ENCODE results near the gene TM4SF20. TPM values are rescaled to one million over a fixed set of nuclear protein-coding genes. Genes with fewer than 3 reads are reported as not detected.

Gene TM4SF20
- total RNA-seq, 1 donor from 2014 or later = not detected

DNA sequence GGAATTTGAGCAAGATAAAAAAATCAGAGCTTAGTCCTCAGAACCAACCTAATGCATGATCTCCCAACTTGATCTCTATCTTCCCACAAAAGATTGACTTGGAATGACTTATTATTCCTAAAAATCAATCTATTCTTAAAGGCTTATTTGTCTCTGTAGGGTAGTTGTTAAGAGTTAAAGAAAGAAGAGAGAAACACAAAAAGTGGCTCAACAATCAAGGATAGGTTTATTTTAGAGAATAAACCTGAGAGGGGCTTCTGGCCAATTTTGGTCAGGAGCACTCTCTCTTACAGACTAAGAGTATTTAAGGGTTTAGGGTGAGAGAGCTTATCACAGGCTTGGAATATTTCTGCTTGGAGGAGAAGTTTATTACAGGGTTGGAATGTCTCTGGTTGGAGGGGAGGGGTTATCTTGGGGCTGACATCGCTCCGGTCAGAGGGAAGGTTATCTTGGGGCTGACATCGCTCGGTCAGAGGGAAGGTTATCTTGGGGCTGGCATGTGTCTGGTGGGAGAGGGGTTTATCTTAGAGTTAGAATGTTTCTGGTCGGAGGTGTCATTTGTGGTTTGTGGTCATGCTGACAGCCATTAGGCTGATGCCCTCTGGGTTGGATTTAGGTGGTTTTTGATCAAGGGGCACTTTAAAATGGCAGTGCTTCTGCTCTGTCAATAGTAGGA is 56.4 kb downstream of the TM4SF20 start:
- no peak for DNase-seq (ENCODE audit: low spot score)

DNA sequence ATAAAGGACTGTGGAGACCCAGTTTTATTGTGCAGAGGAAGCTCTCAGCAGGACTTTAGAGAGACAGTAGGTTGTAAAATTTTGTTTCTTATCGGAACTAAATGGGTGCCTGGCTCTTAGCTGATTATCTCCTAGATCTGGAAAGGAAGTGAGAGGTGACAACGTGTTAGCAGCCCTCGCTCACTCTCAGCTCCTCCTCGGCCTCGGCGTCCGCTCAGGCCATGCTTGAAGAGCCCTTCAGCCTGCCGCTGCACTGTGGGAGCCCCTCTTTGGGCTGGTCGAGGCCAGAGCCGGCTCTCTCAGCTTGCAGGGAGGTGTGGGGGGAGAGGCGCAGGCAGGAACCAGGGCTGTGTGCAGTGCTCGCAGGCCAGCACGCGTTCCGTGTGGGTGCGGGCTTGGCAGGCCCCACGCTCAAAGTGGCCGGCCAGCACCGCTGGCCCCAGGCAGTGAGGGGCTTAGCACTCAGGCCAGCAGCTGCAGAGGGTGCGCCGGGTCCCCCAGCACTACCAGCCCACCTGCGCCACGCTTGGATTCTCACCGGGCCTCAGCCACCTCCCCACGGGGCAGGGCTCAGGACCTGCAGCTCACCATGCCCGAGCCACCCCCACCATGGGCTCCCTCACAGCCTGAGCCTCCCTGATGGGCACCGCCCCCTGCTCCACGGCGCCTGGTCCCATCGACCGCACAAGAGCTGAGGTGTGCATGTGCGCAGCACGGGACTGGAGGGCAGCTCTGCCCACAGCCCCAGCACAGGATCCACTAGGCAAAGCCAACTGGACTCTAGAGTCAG is 58.6 kb downstream of the TM4SF20 start:
- DNase-seq (ENCODE audit: low spot score) = no peak

DNA sequence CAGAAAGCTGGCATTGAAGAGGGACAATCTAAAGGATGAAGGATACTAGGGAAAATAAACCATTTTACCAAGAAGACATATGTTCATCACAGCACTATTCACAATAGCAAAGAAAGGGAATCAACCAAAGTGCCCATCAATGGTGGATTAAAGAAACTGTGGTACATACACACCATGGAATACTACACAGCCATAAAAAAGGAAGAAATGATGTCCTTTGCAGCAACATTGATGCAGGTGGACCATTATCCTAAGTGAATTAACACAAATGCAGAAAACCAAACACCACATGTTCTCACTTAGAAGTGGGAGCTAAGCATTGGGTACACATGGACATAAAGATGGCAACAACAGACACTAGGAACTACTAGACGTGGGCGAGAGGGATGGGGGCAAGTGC is 61.3 kb downstream of the TM4SF20 start:
- no peak for DNase-seq (ENCODE audit: low spot score)

DNA sequence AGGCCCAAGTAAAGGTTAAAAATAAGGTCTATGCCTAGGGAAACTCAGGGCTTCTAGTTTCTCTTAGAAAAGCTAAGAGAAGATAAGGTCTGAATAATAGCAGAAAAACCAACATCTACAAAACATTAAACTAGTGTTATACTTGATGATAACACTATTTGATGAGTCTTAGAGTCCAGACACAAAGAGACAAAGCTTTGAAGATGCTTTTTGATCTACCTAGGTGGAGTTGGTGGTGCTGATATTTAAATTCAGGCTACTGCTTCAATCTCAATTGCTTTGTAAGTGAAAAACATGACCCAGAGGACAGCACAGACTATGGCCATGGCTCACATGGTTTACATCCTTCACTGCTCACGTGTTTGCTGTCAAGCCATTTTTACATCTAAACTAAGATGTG is 65.8 kb downstream of the TM4SF20 start:
- DNase-seq (ENCODE audit: low spot score) = no peak

DNA sequence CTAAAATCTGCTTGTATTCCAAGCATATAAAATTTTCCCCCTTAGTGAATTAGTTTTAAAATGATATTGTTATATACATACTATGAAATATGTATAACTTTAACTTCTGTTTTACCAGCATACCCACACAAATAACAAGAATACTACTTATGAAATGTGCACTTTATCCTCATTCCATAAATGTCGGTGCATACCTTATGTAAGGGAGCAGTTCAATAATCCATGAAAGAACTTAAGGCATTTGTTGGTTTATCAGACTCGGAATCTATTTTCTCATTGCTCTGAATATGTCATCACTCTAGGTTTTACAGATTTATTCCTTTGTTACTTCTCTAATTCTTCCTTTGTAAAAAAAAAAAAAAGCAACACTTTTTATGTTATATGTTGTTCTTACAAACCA is 66.5 kb downstream of the TM4SF20 start:
- no peak for DNase-seq (ENCODE audit: low spot score)

Other genes with a start within 250 kb of the TM4SF20 start
- gene COL4A4, start 215.1 kb downstream of the TM4SF20 start, total RNA-seq = 12.1 TPM
- gene COL4A3, start 214.7 kb downstream of the TM4SF20 start, total RNA-seq = 23.3 TPM
- 73.0 TPM for gene MFF, start 54.1 kb downstream of the TM4SF20 start, total RNA-seq
- not detected for gene SCYGR1, start 8.6 kb upstream of the TM4SF20 start, total RNA-seq
- gene AGFG1, start 92.8 kb upstream of the TM4SF20 start, total RNA-seq = 80.5 TPM
- gene SCYGR2, start 219.6 kb upstream of the TM4SF20 start, total RNA-seq = not detected
- gene SCYGR3, start 235.5 kb upstream of the TM4SF20 start, total RNA-seq = not detected
- not detected for gene SCYGR4, start 238.2 kb upstream of the TM4SF20 start, total RNA-seq